Measurements from ENCODE around the gene MYO15A.
A peak's percentile ranks its signal among the peaks of the same experiment; 100 is the strongest.

MYO15A gene

GRCh38 chr17:18156171-18156975, 47.8 kb downstream of the MYO15A start:
- H3K27me3 Mint-ChIP-seq, result no peaks in the 10 kb centered on the region
- H3K4me3 Mint-ChIP-seq, result no peak overlapping the region
- H3K4me1 Mint-ChIP-seq, result peaks cover 17% of the 10 kb centered on the region
- H3K36me3 Mint-ChIP-seq (ENCODE audit: low read depth), result no peaks in the 10 kb centered on the region
- no peak overlapping the region for H3K27ac Mint-ChIP-seq
- H3K9me3 Mint-ChIP-seq, result no peaks in the 10 kb centered on the region
- DNase-seq, result no peak
- no peak for ATAC-seq

DNA sequence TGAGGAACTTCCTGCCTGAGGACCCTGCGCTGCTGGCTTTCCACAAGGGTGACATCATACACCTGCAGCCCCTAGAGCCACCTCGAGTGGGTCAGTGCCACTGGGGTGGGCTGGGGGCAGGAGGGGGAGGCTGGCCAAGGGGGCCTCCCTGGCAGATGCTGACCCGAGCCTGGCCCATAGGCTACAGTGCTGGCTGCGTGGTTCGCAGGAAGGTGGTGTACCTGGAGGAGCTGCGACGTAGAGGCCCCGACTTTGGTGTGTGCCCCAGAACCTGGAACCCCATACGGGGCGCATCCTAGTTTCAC, 48.4 kb downstream of the MYO15A start:
- H3K27ac Mint-ChIP-seq, result no peak overlapping the region
- H3K4me1 Mint-ChIP-seq, result peaks cover 17% of the 10 kb centered on the region
- no peaks in the 10 kb centered on the region for H3K36me3 Mint-ChIP-seq (ENCODE audit: low read depth)

GRCh38 chr17:18157354-18157985, 48.9 kb downstream of the MYO15A start:
- peaks cover 17% of the 10 kb centered on the region for H3K4me1 Mint-ChIP-seq
- no peaks in the 10 kb centered on the region for H3K9me3 Mint-ChIP-seq
- ATAC-seq, result no peak
- no peaks in the 10 kb centered on the region for H3K27me3 Mint-ChIP-seq
- no peak for DNase-seq
- peak overlapping the region; percentile 84 for H3K27ac Mint-ChIP-seq
- H3K4me3 Mint-ChIP-seq, result peak overlapping the region; percentile 71
- H3K36me3 Mint-ChIP-seq (ENCODE audit: low read depth), result no peaks in the 10 kb centered on the region

More for the DNA sequence above, 48.4 kb downstream of the MYO15A start:
- DNase-seq (no peak), ATAC-seq (no peak)
- Mint-ChIP-seq H3K9me3 (no peaks in the 10 kb centered on the region), H3K4me3 (no peak overlapping the region), H3K27me3 (no peaks in the 10 kb centered on the region)

GRCh38 chr17:18158022-18158600, 49.6 kb downstream of the MYO15A start:
- peak; percentile 60 for ATAC-seq
- H3K27ac Mint-ChIP-seq, result peak overlapping the region; percentile 84
- no peaks in the 10 kb centered on the region for H3K36me3 Mint-ChIP-seq (ENCODE audit: low read depth)
- H3K27me3 Mint-ChIP-seq, result no peaks in the 10 kb centered on the region
- H3K9me3 Mint-ChIP-seq, result no peaks in the 10 kb centered on the region
- H3K4me3 Mint-ChIP-seq, result peak overlapping the region; percentile 71
- peak; percentile 97 for DNase-seq
- peaks cover 17% of the 10 kb centered on the region for H3K4me1 Mint-ChIP-seq

GRCh38 chr17:18159551-18160120, 51.1 kb downstream of the MYO15A start:
- no peak overlapping the region for H3K4me3 Mint-ChIP-seq
- H3K4me1 Mint-ChIP-seq, result peaks cover 8% of the 10 kb centered on the region
- ATAC-seq (no peak), DNase-seq (no peak)
- no peaks in the 10 kb centered on the region for H3K9me3 Mint-ChIP-seq
- H3K27me3 Mint-ChIP-seq, result no peaks in the 10 kb centered on the region
- no peaks in the 10 kb centered on the region for H3K36me3 Mint-ChIP-seq (ENCODE audit: low read depth)
- peak overlapping the region; percentile 27 for H3K27ac Mint-ChIP-seq

DNA sequence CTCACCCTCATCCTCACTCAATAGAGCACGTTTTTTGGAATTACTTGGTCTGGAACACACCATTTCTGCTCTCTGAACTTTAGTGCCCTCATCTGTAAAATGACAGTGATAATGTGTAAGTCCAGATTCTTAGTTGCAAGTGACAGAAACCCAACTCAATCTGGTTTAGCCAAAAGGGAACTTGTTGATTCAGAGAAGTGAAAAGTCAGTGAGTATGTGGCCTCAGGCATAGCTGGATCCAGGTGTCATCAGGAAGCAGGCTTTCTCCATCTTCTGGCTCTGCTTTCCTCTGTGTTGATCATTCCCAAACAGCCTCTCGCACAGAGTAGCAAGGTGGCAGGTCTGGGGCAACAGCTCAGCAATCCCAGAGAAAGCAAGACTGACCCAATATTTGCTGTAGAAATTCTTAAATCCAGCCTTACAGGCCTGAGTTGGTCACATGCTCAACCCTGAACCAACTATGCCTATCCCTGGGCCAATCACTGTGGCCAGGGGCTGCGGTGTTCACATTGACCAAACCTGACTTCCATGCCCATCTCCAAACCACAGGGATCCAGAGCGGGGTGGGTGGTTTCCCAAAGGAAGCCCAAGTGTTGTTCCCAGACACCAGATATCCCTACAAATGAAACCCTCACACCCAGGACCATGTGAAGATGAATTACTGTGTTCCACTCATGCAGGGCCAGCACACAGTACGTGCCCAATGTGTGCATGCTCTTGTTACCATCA, 51.7 kb downstream of the MYO15A start:
- Mint-ChIP-seq H3K27ac (no peak overlapping the region), H3K9me3 (no peaks in the 10 kb centered on the region)
- ATAC-seq, result no peak

GRCh38 chr17:18161207-18162145, 52.9 kb downstream of the MYO15A start:
- Mint-ChIP-seq H3K4me1 (peaks cover 8% of the 10 kb centered on the region), H3K9me3 (no peaks in the 10 kb centered on the region), H3K4me3 (no peak overlapping the region), H3K27ac (no peak overlapping the region), H3K27me3 (no peaks in the 10 kb centered on the region), H3K36me3 (ENCODE audit: low read depth) (no peaks in the 10 kb centered on the region)
- DNase-seq (no peak), ATAC-seq (no peak)

More for the DNA sequence above, 51.7 kb downstream of the MYO15A start:
- no peak overlapping the region for H3K4me3 Mint-ChIP-seq
- H3K27me3 Mint-ChIP-seq, result no peaks in the 10 kb centered on the region
- no peak for DNase-seq
- H3K36me3 Mint-ChIP-seq (ENCODE audit: low read depth), result no peaks in the 10 kb centered on the region
- H3K4me1 Mint-ChIP-seq, result peaks cover 8% of the 10 kb centered on the region

GRCh38 chr17:18163547-18163946, 55.0 kb downstream of the MYO15A start:
- peaks cover 4% of the 10 kb centered on the region for H3K4me1 Mint-ChIP-seq
- no peaks in the 10 kb centered on the region for H3K9me3 Mint-ChIP-seq
- H3K36me3 Mint-ChIP-seq (ENCODE audit: low read depth), result no peaks in the 10 kb centered on the region
- ATAC-seq (no peak), DNase-seq (no peak)
- H3K27ac Mint-ChIP-seq, result no peak overlapping the region
- H3K4me3 Mint-ChIP-seq, result no peak overlapping the region
- H3K27me3 Mint-ChIP-seq, result no peaks in the 10 kb centered on the region

DNA sequence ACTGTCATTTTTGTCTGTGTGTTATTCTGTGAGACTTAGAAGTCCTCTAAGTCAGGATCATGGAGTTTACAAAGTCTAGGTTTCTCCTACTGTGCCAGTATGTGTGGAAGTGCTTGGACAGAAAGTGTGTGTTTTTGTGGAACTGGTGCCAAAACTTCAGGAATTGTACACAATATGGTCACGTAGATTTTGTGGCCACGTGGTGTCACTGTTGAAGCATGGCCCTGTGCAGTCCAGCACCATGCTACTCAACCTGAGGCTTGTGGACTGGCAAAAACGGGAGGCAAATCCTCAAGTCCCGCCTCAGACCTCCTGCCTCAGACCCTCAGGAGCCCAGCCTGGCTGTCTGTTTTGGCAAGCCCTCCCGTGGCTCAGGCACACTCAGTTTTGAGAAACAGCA, 58.3 kb downstream of the MYO15A start:
- H3K9me3 Mint-ChIP-seq, result no peaks in the 10 kb centered on the region
- H3K27ac Mint-ChIP-seq, result no peak overlapping the region
- H3K27me3 Mint-ChIP-seq, result no peaks in the 10 kb centered on the region
- no peak overlapping the region for H3K4me3 Mint-ChIP-seq
- no peaks in the 10 kb centered on the region for H3K36me3 Mint-ChIP-seq (ENCODE audit: low read depth)
- no peak for DNase-seq
- ATAC-seq, result no peak
- H3K4me1 Mint-ChIP-seq, result no peaks in the 10 kb centered on the region

GRCh38 chr17:18167421-18167820, 58.9 kb downstream of the MYO15A start:
- H3K36me3 Mint-ChIP-seq (ENCODE audit: low read depth), result no peaks in the 10 kb centered on the region
- no peak overlapping the region for H3K4me3 Mint-ChIP-seq
- DNase-seq (no peak), ATAC-seq (no peak)
- H3K27ac Mint-ChIP-seq, result no peak overlapping the region
- no peaks in the 10 kb centered on the region for H3K27me3 Mint-ChIP-seq
- H3K4me1 Mint-ChIP-seq, result no peaks in the 10 kb centered on the region
- no peaks in the 10 kb centered on the region for H3K9me3 Mint-ChIP-seq

GRCh38 chr17:18172531-18173278, 64.1 kb downstream of the MYO15A start:
- ATAC-seq (no peak), DNase-seq (no peak)
- H3K36me3 Mint-ChIP-seq (ENCODE audit: low read depth), result no peaks in the 10 kb centered on the region
- no peak overlapping the region for H3K4me3 Mint-ChIP-seq
- H3K27ac Mint-ChIP-seq, result no peak overlapping the region
- H3K4me1 Mint-ChIP-seq, result no peaks in the 10 kb centered on the region
- H3K9me3 Mint-ChIP-seq, result no peaks in the 10 kb centered on the region
- H3K27me3 Mint-ChIP-seq, result no peaks in the 10 kb centered on the region

GRCh38 chr17:18173740-18174139, 65.2 kb downstream of the MYO15A start:
- H3K4me3 Mint-ChIP-seq, result no peak overlapping the region
- H3K9me3 Mint-ChIP-seq, result no peaks in the 10 kb centered on the region
- DNase-seq, result no peak
- no peaks in the 10 kb centered on the region for H3K4me1 Mint-ChIP-seq
- no peaks in the 10 kb centered on the region for H3K27me3 Mint-ChIP-seq
- no peak overlapping the region for H3K27ac Mint-ChIP-seq
- no peak for ATAC-seq
- no peaks in the 10 kb centered on the region for H3K36me3 Mint-ChIP-seq (ENCODE audit: low read depth)

DNA sequence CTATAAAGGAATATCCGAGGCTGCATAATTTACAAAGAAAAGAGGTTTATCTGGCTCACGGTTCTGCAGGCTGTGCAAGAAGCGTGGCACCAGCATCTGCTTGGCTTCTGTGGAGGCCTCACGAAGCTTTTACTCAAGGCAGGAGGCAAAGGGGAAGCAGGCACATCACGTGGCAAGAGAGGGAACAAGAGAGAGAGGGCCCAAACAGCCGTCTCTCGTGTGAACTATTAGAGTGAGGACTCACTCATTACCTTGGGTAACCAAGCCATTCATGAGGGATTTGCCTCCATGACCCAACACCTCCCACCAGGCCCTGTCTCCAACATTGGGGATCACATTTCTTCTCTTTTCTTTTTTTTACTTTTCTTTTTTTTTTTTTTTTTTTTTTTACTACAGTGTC, 67.6 kb downstream of the MYO15A start:
- H3K4me3 Mint-ChIP-seq, result no peak overlapping the region
- no peaks in the 10 kb centered on the region for H3K9me3 Mint-ChIP-seq
- peaks cover 9% of the 10 kb centered on the region for H3K4me1 Mint-ChIP-seq
- DNase-seq (no peak), ATAC-seq (no peak)
- H3K27me3 Mint-ChIP-seq, result no peaks in the 10 kb centered on the region
- no peak overlapping the region for H3K27ac Mint-ChIP-seq
- H3K36me3 Mint-ChIP-seq (ENCODE audit: low read depth), result no peaks in the 10 kb centered on the region

All from activated naive CD8-positive, alpha-beta T cell treated with anti-CD3 and anti-CD28 coated beads, Interleukin-2, amount 50 U/mL, for 24 hours (primary cell).